Ishikawa (cell line): ENCODE measurements around the gene CPNE4.

Source experiments
- CEBPB ChIP-seq: IDR thresholded peaks from 2 replicates; pipeline ENCODE4 v1.6.1; 2012
- CREB1 ChIP-seq: IDR thresholded peaks from 2 replicates; pipeline ENCODE4 v1.6.1; 2012; ENCODE audit warnings: low read depth
- EGR1 ChIP-seq: IDR thresholded peaks from 2 replicates; pipeline ENCODE4 v1.6.1; 2012
- EP300 ChIP-seq: IDR thresholded peaks from 2 replicates; pipeline ENCODE4 v1.6.1; 2012; ENCODE audit warnings: borderline replicate concordance
- FOXM1 ChIP-seq: IDR thresholded peaks from 2 replicates; pipeline ENCODE4 v1.6.1; 2012; ENCODE audit warnings: low read depth, borderline replicate concordance
- MAX ChIP-seq: IDR thresholded peaks from 2 replicates; pipeline ENCODE4 v1.6.1; 2012
- NFIC ChIP-seq: IDR thresholded peaks from 2 replicates; pipeline ENCODE4 v1.6.1; 2012
- RAD21 ChIP-seq: IDR thresholded peaks from 2 replicates; pipeline ENCODE4 v1.6.1; 2012; ENCODE audit warnings: low read depth
- REST ChIP-seq: IDR thresholded peaks from 2 replicates; pipeline ENCODE4 v1.6.1; 2012; ENCODE audit warnings: low read depth, mild to moderate bottlenecking
- TAF1 ChIP-seq: IDR thresholded peaks from 2 replicates; pipeline ENCODE4 v1.6.1; 2012; ENCODE audit warnings: low read depth, mild to moderate bottlenecking
- TCF12 ChIP-seq: IDR thresholded peaks from 2 replicates; pipeline ENCODE4 v1.6.1; 2012; ENCODE audit warnings: low read depth
- TEAD4 ChIP-seq: IDR thresholded peaks from 2 replicates; pipeline ENCODE4 v1.6.1; 2012
- USF1 ChIP-seq: IDR thresholded peaks from 2 replicates; pipeline ENCODE4 v1.6.1; 2012
- YY1 ChIP-seq: IDR thresholded peaks from 2 replicates; pipeline ENCODE4 v1.6.1; 2012; ENCODE audit warnings: low read depth
- ZBTB7A ChIP-seq: IDR thresholded peaks from 2 replicates; pipeline ENCODE4 v1.6.1; 2012; ENCODE audit warnings: low read depth

The CPNE4 gene

GRCh38 chr3:131972091-131972490 is 62.7 kb downstream of the CPNE4 start:
- TF ChIP-seq CREB1: no peak
- TF ChIP-seq NFIC: no peak

- TF ChIP-seq EP300 (no peak), NFIC (no peak), FOXM1 (no peak), MAX (no peak), EGR1 (no peak), ZBTB7A (no peak), RAD21 (no peak)
Observed at GRCh38 chr3:131962982-131963381, 71.8 kb downstream of the CPNE4 start.

- TF ChIP-seq EGR1 (no peak), EP300 (no peak), MAX (no peak), YY1 (no peak), CREB1 (no peak)
Observed at GRCh38 chr3:131960324-131960723, 74.5 kb downstream of the CPNE4 start.

GRCh38 chr3:131957980-131958379 is 76.8 kb downstream of the CPNE4 start:
- no peak for TF ChIP-seq CREB1

GRCh38 chr3:131957511-131957910 is 77.3 kb downstream of the CPNE4 start:
- TF ChIP-seq FOXM1: no peak
- no peak for TF ChIP-seq RAD21
- TF ChIP-seq CEBPB: no peak
- no peak for TF ChIP-seq USF1
- TF ChIP-seq EP300: no peak
- no peak for TF ChIP-seq TCF12
- no peak for TF ChIP-seq YY1
- TF ChIP-seq EGR1: no peak
- TF ChIP-seq MAX: no peak
- no peak for TF ChIP-seq CREB1
- TF ChIP-seq ZBTB7A: no peak
- TF ChIP-seq TAF1: no peak

- no peak for TF ChIP-seq TAF1
- no peak for TF ChIP-seq EGR1
- TF ChIP-seq RAD21: no peak
- TF ChIP-seq EP300: no peak
- TF ChIP-seq NFIC: no peak
- TF ChIP-seq TEAD4: no peak
- TF ChIP-seq FOXM1: no peak
- TF ChIP-seq YY1: no peak
- no peak for TF ChIP-seq REST
- no peak for TF ChIP-seq TCF12
- TF ChIP-seq CEBPB: no peak
- no peak for TF ChIP-seq ZBTB7A
- TF ChIP-seq USF1: no peak
- TF ChIP-seq CREB1: no peak
- TF ChIP-seq MAX: no peak
Observed at GRCh38 chr3:131948806-131949205, 86.0 kb downstream of the CPNE4 start.

- TF ChIP-seq FOXM1 (no peak), REST (no peak), YY1 (no peak), CREB1 (no peak), ZBTB7A (no peak), TCF12 (no peak), MAX (no peak), CEBPB (no peak), NFIC (no peak), USF1 (no peak), EGR1 (no peak), EP300 (no peak), TAF1 (no peak), TEAD4 (no peak), RAD21 (no peak)
Observed at GRCh38 chr3:131944676-131945075, 90.1 kb downstream of the CPNE4 start.
